ENCODE results near the gene PTER.

GRCh38 chr10:16466001-16466400, 29.2 kb downstream of the PTER start:
- TF ChIP-seq EZH2 (IDR thresholded peaks at IDR 0.05), result no peak
- no peak for TF ChIP-seq POLR2AphosphoS5 (IDR thresholded peaks at IDR 0.05; ENCODE audit: borderline replicate concordance, low read depth, low read length)
- no peak for TF ChIP-seq FOXP2 (optimal IDR thresholded peaks at IDR 0.05; ENCODE audit: control extremely low read depth, extremely low read length, insufficient read depth)
